H1 (cell line): Measurements from ENCODE around the gene ZNF683. TPM values are rescaled to one million over a fixed set of nuclear protein-coding genes. Genes with fewer than 3 reads are reported as not detected.

Experiments
- E2F6 ChIP-seq: IDR thresholded peaks from 2 replicates; pipeline ENCODE4 v1.6.1; 2012; ENCODE audit warnings: inconsistent platforms
- EZH2 ChIP-seq: fragments of 200-600 bp; sonication (generic); IDR thresholded peaks from 2 replicates; pipeline ENCODE4 v1.7.1; 2012; ENCODE audit warnings: low read depth, mild to moderate bottlenecking, moderate library complexity, low read length, inconsistent platforms; ENCODE audit not compliant: severe bottlenecking
- FOSL1 ChIP-seq: IDR thresholded peaks from 2 replicates; pipeline ENCODE4 v1.6.1; 2011; ENCODE audit warnings: mild to moderate bottlenecking, low read depth, low read length, moderate library complexity; ENCODE audit not compliant: insufficient read depth
- JUN ChIP-seq: IDR thresholded peaks from 2 replicates; pipeline ENCODE4 v1.6.1; 2011; ENCODE audit warnings: low read depth, mild to moderate bottlenecking, improper control_type of control experiment, low read length
- KDM1A ChIP-seq: fragments of 200-600, 300-600 bp; sonication (generic); IDR thresholded peaks from 2 replicates; pipeline ENCODE4 v1.7.1; 2016; ENCODE audit warnings: mild to moderate bottlenecking, low read length, borderline replicate concordance
- RBBP5 ChIP-seq: IDR thresholded peaks from 2 replicates; pipeline ENCODE4 v1.7.1; 2012; ENCODE audit warnings: low read depth, mild to moderate bottlenecking, inconsistent platforms, low read length, moderate library complexity, borderline replicate concordance
- RXRA ChIP-seq: IDR thresholded peaks from 2 replicates; pipeline ENCODE4 v1.6.1; 2011; ENCODE audit warnings: low read depth, mild to moderate bottlenecking, low read length, moderate library complexity; ENCODE audit not compliant: insufficient read depth
- SIX5 ChIP-seq: IDR thresholded peaks from 2 replicates; pipeline ENCODE4 v1.6.1; 2011; ENCODE audit warnings: mild to moderate bottlenecking, low read depth, low read length
- TAF1 ChIP-seq: IDR thresholded peaks from 2 replicates; pipeline ENCODE4 v1.6.1; 2011; ENCODE audit warnings: mild to moderate bottlenecking, low read depth, low read length
- polyA plus RNA-seq, 7 experiments: library from polyadenylated mRNA; depleted of rRNA in 3 of 7; stranded (reverse) in 5 of 7; unstranded in 2 of 7; fragments of >200 nt in 5 of 7; fragments of 200-250 nt in 2 of 7; gene quantifications; 1 replicate in 5 of 7; 2 replicates in 1 of 7; 4 replicates in 1 of 7; pipeline versions ENCODE4 v1.2.1 to v1.2.3, GENCODE V29; 2011 to 2013; ENCODE audit warnings: missing spikeins in 2 of 7, mixed read lengths in 2 of 7
- total RNA-seq: library from RNA; stranded (reverse); fragmentation: NEBNext Ultra II Directional; extraction: Animal tissue kit (Norgen Biotek cat#: 25700); gene quantifications from 2 replicates; pipeline ENCODE4 v1.2.1, GENCODE V29; 2021
- TF ChIP-seq, protein P1 (sequence below): fragments of 300-600 bp; sonication (generic); IDR thresholded peaks from 2 replicates; pipeline ENCODE4 v1.7.1; 2012; ENCODE audit warnings: low read length, moderate library complexity, mild to moderate bottlenecking, inconsistent platforms; ENCODE audit not compliant: insufficient replicate concordance

ZNF683 gene
- total and polyA plus RNA-seq, 2 of the 8 experiments (the other 6 are each of a cell fraction or from before 2014, with no cell fraction given), result not detected

GRCh38 chr1:26412180-26412840 lies 39.8 kb upstream of the ZNF683 start (continued):
- TF ChIP-seq, protein P1, sequence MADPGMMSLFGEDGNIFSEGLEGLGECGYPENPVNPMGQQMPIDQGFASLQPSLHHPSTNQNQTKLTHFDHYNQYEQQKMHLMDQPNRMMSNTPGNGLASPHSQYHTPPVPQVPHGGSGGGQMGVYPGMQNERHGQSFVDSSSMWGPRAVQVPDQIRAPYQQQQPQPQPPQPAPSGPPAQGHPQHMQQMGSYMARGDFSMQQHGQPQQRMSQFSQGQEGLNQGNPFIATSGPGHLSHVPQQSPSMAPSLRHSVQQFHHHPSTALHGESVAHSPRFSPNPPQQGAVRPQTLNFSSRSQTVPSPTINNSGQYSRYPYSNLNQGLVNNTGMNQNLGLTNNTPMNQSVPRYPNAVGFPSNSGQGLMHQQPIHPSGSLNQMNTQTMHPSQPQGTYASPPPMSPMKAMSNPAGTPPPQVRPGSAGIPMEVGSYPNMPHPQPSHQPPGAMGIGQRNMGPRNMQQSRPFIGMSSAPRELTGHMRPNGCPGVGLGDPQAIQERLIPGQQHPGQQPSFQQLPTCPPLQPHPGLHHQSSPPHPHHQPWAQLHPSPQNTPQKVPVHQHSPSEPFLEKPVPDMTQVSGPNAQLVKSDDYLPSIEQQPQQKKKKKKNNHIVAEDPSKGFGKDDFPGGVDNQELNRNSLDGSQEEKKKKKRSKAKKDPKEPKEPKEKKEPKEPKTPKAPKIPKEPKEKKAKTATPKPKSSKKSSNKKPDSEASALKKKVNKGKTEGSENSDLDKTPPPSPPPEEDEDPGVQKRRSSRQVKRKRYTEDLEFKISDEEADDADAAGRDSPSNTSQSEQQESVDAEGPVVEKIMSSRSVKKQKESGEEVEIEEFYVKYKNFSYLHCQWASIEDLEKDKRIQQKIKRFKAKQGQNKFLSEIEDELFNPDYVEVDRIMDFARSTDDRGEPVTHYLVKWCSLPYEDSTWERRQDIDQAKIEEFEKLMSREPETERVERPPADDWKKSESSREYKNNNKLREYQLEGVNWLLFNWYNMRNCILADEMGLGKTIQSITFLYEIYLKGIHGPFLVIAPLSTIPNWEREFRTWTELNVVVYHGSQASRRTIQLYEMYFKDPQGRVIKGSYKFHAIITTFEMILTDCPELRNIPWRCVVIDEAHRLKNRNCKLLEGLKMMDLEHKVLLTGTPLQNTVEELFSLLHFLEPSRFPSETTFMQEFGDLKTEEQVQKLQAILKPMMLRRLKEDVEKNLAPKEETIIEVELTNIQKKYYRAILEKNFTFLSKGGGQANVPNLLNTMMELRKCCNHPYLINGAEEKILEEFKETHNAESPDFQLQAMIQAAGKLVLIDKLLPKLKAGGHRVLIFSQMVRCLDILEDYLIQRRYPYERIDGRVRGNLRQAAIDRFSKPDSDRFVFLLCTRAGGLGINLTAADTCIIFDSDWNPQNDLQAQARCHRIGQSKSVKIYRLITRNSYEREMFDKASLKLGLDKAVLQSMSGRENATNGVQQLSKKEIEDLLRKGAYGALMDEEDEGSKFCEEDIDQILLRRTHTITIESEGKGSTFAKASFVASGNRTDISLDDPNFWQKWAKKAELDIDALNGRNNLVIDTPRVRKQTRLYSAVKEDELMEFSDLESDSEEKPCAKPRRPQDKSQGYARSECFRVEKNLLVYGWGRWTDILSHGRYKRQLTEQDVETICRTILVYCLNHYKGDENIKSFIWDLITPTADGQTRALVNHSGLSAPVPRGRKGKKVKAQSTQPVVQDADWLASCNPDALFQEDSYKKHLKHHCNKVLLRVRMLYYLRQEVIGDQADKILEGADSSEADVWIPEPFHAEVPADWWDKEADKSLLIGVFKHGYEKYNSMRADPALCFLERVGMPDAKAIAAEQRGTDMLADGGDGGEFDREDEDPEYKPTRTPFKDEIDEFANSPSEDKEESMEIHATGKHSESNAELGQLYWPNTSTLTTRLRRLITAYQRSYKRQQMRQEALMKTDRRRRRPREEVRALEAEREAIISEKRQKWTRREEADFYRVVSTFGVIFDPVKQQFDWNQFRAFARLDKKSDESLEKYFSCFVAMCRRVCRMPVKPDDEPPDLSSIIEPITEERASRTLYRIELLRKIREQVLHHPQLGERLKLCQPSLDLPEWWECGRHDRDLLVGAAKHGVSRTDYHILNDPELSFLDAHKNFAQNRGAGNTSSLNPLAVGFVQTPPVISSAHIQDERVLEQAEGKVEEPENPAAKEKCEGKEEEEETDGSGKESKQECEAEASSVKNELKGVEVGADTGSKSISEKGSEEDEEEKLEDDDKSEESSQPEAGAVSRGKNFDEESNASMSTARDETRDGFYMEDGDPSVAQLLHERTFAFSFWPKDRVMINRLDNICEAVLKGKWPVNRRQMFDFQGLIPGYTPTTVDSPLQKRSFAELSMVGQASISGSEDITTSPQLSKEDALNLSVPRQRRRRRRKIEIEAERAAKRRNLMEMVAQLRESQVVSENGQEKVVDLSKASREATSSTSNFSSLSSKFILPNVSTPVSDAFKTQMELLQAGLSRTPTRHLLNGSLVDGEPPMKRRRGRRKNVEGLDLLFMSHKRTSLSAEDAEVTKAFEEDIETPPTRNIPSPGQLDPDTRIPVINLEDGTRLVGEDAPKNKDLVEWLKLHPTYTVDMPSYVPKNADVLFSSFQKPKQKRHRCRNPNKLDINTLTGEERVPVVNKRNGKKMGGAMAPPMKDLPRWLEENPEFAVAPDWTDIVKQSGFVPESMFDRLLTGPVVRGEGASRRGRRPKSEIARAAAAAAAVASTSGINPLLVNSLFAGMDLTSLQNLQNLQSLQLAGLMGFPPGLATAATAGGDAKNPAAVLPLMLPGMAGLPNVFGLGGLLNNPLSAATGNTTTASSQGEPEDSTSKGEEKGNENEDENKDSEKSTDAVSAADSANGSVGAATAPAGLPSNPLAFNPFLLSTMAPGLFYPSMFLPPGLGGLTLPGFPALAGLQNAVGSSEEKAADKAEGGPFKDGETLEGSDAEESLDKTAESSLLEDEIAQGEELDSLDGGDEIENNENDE, result no peak
- TF ChIP-seq SIX5 (no peak), E2F6 (no peak), TAF1 (peak; percentile 68; the same call in 1 of the 2 replicates), JUN (no peak), RXRA (no peak), RBBP5 (no peak), KDM1A (no peak), FOSL1 (no peak), EZH2 (no peak)
